Activated CD8-positive, alpha-beta memory T cell treated with anti-CD3 and anti-CD28 coated beads, Interleukin-2, amount 50 U/mL, for 1 hour (primary cell): ENCODE measurements around the gene CAPZA2.
"Not testable (repeated sequence)": the region's sequence is repeated elsewhere in the genome, so short reads cannot be mapped to it uniquely, and the experiment has no call there.

Experiments
- DNase-seq: peaks from one replicate; pipeline ENCODE4 v3.0.0-alpha.2; 2020; ENCODE audit errors: extremely low read depth

The CAPZA2 gene

GRCh38 chr7:116862234-116862950 is at the start of gene CAPZA2:
CAPZA2 (plus strand) TSS chr7:116862587; CDS start chr7:116862612, 25 bp downstream.
- DNase-seq: peak; percentile 80

- DNase-seq: no peak
These were observed 49.5 kb upstream of the CAPZA2 start for GRCh38 chr7:116812860-116813259.

GRCh38 chr7:116813371-116813770 is 49.0 kb upstream of the CAPZA2 start:
- DNase-seq: not testable (repeated sequence)

- no peak for DNase-seq
These were observed 47.3 kb upstream of the CAPZA2 start for GRCh38 chr7:116815041-116815440.

GRCh38 chr7:116820149-116820548 is 42.2 kb upstream of the CAPZA2 start:
- DNase-seq: no peak

GRCh38 chr7:116821647-116822046 is 40.7 kb upstream of the CAPZA2 start:
- DNase-seq: not testable (repeated sequence)

GRCh38 chr7:116824449-116824848 is 37.9 kb upstream of the CAPZA2 start:
- no peak for DNase-seq

- no peak for DNase-seq
These were observed 34.1 kb upstream of the CAPZA2 start for GRCh38 chr7:116828281-116828680.

- no peak for DNase-seq
These were observed 33.3 kb upstream of the CAPZA2 start for GRCh38 chr7:116829041-116829440.

GRCh38 chr7:116829493-116829892 is 32.9 kb upstream of the CAPZA2 start:
- DNase-seq: no peak

- DNase-seq: no peak
These were observed 29.7 kb upstream of the CAPZA2 start for GRCh38 chr7:116832692-116833091.

- no peak for DNase-seq
These were observed 27.4 kb upstream of the CAPZA2 start for GRCh38 chr7:116834815-116835504.

GRCh38 chr7:116836048-116836447 is 26.3 kb upstream of the CAPZA2 start:
- no peak for DNase-seq

- no peak for DNase-seq
These were observed 25.5 kb upstream of the CAPZA2 start for GRCh38 chr7:116836911-116837310.

- no peak for DNase-seq
These were observed 24.8 kb upstream of the CAPZA2 start for GRCh38 chr7:116837586-116837985.

GRCh38 chr7:116840256-116840655 is 22.1 kb upstream of the CAPZA2 start:
- no peak for DNase-seq

GRCh38 chr7:116842371-116842770 is 20.0 kb upstream of the CAPZA2 start:
- DNase-seq: no peak

GRCh38 chr7:116843378-116843777 is 19.0 kb upstream of the CAPZA2 start:
- no peak for DNase-seq

- DNase-seq: no peak
These were observed 11.2 kb upstream of the CAPZA2 start for GRCh38 chr7:116851175-116851574.

- no peak for DNase-seq
These were observed 10.7 kb upstream of the CAPZA2 start for GRCh38 chr7:116851671-116852070.

- no peak for DNase-seq
These were observed 8.3 kb upstream of the CAPZA2 start for GRCh38 chr7:116854132-116854531.

GRCh38 chr7:116857052-116857451 is 5.3 kb upstream of the CAPZA2 start:
- DNase-seq: no peak

- no peak for DNase-seq
These were observed 3.1 kb upstream of the CAPZA2 start for GRCh38 chr7:116859323-116859722.
